ENCODE data around the gene CLC. TPM values are rescaled to one million over a fixed set of nuclear protein-coding genes. Genes with fewer than 3 reads are reported as not detected.

The CLC gene
- total and polyA plus RNA-seq, 9 donors = not detected

DNA sequence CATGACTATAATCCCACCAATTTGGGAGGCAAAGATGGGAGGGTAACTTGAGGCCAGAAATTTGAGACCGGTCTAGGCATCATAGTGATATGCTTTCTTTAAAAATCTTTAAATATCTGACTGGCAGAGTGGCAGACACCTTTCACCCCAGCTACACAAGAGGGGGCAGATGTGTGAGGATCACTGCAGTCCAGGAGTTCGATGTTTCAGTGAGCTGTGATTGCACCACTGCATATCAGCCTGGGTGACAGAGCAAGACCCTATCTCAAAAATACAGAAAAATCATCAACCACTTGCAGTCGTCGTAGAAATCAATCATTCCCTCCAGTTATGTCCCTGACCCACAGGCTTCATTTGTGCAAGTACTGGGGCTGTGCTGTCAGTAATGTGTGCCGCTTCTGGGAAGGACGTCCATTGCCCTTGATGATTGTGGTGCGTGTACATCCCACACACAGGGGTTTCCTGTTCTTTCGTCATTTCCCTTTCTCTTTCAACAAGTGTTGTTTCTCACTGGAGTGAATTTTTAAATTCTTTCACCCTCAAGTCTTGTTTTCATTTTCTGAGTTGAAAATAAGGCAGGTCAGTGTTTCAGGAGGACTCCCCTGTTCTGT, 32.1 kb downstream of the CLC start:
- intact Hi-C loops (cut with DNase I) = no loop called here
- H3K27me3 ChIP-seq = no peaks in the 10 kb centered on the region
- no peak overlapping the region for H3K27ac ChIP-seq
- no peaks in the 10 kb centered on the region for H3K4me1 ChIP-seq (ENCODE audit: insufficient read depth)
- no peak for DNase-seq
- TF ChIP-seq POLR2A (IDR thresholded peaks at IDR 0.05) (no peak), EP300 (IDR thresholded peaks at IDR 0.05) (no peak)
- TF ChIP-seq, protein P1, sequence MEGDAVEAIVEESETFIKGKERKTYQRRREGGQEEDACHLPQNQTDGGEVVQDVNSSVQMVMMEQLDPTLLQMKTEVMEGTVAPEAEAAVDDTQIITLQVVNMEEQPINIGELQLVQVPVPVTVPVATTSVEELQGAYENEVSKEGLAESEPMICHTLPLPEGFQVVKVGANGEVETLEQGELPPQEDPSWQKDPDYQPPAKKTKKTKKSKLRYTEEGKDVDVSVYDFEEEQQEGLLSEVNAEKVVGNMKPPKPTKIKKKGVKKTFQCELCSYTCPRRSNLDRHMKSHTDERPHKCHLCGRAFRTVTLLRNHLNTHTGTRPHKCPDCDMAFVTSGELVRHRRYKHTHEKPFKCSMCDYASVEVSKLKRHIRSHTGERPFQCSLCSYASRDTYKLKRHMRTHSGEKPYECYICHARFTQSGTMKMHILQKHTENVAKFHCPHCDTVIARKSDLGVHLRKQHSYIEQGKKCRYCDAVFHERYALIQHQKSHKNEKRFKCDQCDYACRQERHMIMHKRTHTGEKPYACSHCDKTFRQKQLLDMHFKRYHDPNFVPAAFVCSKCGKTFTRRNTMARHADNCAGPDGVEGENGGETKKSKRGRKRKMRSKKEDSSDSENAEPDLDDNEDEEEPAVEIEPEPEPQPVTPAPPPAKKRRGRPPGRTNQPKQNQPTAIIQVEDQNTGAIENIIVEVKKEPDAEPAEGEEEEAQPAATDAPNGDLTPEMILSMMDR (IDR thresholded peaks at IDR 0.05) = no peak
- no peaks in the 10 kb centered on the region for H3K36me3 ChIP-seq
- H3K9me3 ChIP-seq = no peaks in the 10 kb centered on the region
- H3K4me3 ChIP-seq = no peak overlapping the region
- WGBS, 3 donors = 49 to 56% (median 55%) methylated on average over 8 of the region's 8 CpGs

GRCh38 chr19:39704181-39705044, 33.4 kb downstream of the CLC start, which contains the start of gene LGALS14:
Gene LGALS14, plus strand, starts transcription at chr19:39704481. Its CDS starts 48 bp downstream, at chr19:39704529.
- H3K36me3 ChIP-seq = no peaks in the 10 kb centered on the region
- no peaks in the 10 kb centered on the region for H3K27me3 ChIP-seq
- 26 to 41% (median 35%) methylated on average over 6 of the region's 6 CpGs for WGBS, 3 donors
- TF ChIP-seq POLR2A (IDR thresholded peaks at IDR 0.05) (no peak), EP300 (IDR thresholded peaks at IDR 0.05) (no peak)
- TF ChIP-seq, protein P1 (IDR thresholded peaks at IDR 0.05) = no peak
- no peak for DNase-seq
- H3K9me3 ChIP-seq = no peaks in the 10 kb centered on the region
- H3K4me1 ChIP-seq (ENCODE audit: insufficient read depth) = no peaks in the 10 kb centered on the region
- H3K27ac ChIP-seq = no peak within 1 kb of the TSS
- no peak within 1 kb of the TSS for H3K4me3 ChIP-seq
- intact Hi-C loops (cut with DNase I) = no loop called here

- H3K9me3 ChIP-seq = no peaks in the 10 kb centered on the region
- no peak overlapping the region for H3K4me3 ChIP-seq
- H3K27me3 ChIP-seq = no peaks in the 10 kb centered on the region
- H3K4me1 ChIP-seq (ENCODE audit: insufficient read depth) = no peaks in the 10 kb centered on the region
- TF ChIP-seq EP300 (IDR thresholded peaks at IDR 0.05) (no peak), POLR2A (IDR thresholded peaks at IDR 0.05) (no peak)
- TF ChIP-seq, protein P1 (IDR thresholded peaks at IDR 0.05) = no peak
- WGBS, 3 donors = 64 to 73% (median 71%) methylated on average over 5 of the region's 5 CpGs
- H3K36me3 ChIP-seq = no peaks in the 10 kb centered on the region
- intact Hi-C loops (cut with DNase I) = no loop called here
- no peak for DNase-seq
- H3K27ac ChIP-seq = no peak overlapping the region
These were observed 36.5 kb downstream of the CLC start for GRCh38 chr19:39701291-39701690.

DNA sequence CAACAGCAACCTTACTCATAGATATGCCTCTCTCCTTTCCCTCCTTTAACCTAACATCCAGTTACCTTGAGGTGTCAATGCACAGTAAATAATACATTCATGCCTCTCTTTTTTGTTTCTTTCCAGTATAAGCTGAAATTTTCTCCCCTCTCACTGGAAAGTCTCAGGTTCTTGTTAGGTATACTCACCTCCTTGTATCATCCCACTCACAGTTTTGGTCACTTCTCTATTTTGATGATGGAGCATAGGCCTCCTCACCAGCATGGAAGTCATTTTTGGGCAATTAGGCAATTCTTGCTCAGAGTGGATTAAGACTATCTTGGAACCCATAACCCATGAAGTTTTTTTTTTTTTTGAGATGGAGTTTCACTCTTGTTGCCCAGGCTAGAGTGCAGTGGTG, 39.3 kb downstream of the CLC start:
- DNase-seq = no peak
- intact Hi-C loops (cut with DNase I) = no loop called here
- no peaks in the 10 kb centered on the region for H3K27me3 ChIP-seq
- no peak overlapping the region for H3K4me3 ChIP-seq
- H3K27ac ChIP-seq = no peak overlapping the region
- H3K4me1 ChIP-seq (ENCODE audit: insufficient read depth) = no peaks in the 10 kb centered on the region
- TF ChIP-seq EP300 (IDR thresholded peaks at IDR 0.05) = no peak
- TF ChIP-seq POLR2A (IDR thresholded peaks at IDR 0.05) = no peak
- TF ChIP-seq, protein P1 (IDR thresholded peaks at IDR 0.05) = no peak
- H3K9me3 ChIP-seq = no peaks in the 10 kb centered on the region
- H3K36me3 ChIP-seq = no peaks in the 10 kb centered on the region

All from ovary (tissue), 9 donors.